ENCODE data around the gene MBNL1. TPM values are rescaled to one million over a fixed set of nuclear protein-coding genes. Genes with fewer than 3 reads are reported as not detected.
A peak's percentile ranks its signal among the peaks of the same experiment; 100 is the strongest.
"Not testable (repeated sequence)": the region's sequence is repeated elsewhere in the genome, so short reads cannot be mapped to it uniquely, and the experiment has no call there.

The MBNL1 gene
- total RNA-seq, 2 donors from 2014 or later = 299 to 323 TPM

GRCh38 chr3:152355744-152356665 is 87.3 kb downstream of the MBNL1 start:
- Mint-ChIP-seq H3K9me3 (no peaks in the 10 kb centered on the region), H3K4me3 (peak overlapping the region in 1 of 2 donors; percentile 31), H3K36me3 (ENCODE audit: insufficient read depth in 2 of 2) (peaks cover 9 to 12% of the 10 kb centered on the region in 2 donors), H3K27me3 (ENCODE audit: low read depth) (no peaks in the 10 kb centered on the region), H3K4me1 (ENCODE audit: low read depth) (peaks cover 78% of the 10 kb centered on the region), H3K27ac (peak overlapping the region; percentile 86)
- DNase-seq (no peak), ATAC-seq (replicated peaks in 1 of 2) (peak in 1 of 2 donors; percentile 1)

GRCh38 chr3:152356870-152357276 is 88.1 kb downstream of the MBNL1 start:
- Mint-ChIP-seq H3K4me1 (ENCODE audit: low read depth) (peaks cover 82% of the 10 kb centered on the region), H3K4me3 (peak overlapping the region; percentile 42 to 66)

GRCh38 chr3:152357587-152357986 is 88.9 kb downstream of the MBNL1 start:
- Mint-ChIP-seq H3K9me3 (no peaks in the 10 kb centered on the region), H3K4me3 (peak overlapping the region; percentile 42 to 66), H3K27ac (peak overlapping the region; percentile 86), H3K4me1 (ENCODE audit: low read depth) (peaks cover 84% of the 10 kb centered on the region), H3K36me3 (ENCODE audit: insufficient read depth in 2 of 2) (peaks cover 12% of the 10 kb centered on the region in 2 donors), H3K27me3 (ENCODE audit: low read depth) (no peaks in the 10 kb centered on the region)
- peak; percentile 53 to 57 for ATAC-seq (replicated peaks in 1 of 2)
- no peak for DNase-seq

More at GRCh38 chr3:152356870-152357276, 88.1 kb downstream of the MBNL1 start:
- Mint-ChIP-seq H3K36me3 (ENCODE audit: insufficient read depth in 2 of 2) (peaks cover 13 to 15% of the 10 kb centered on the region in 2 donors), H3K27me3 (ENCODE audit: low read depth) (no peaks in the 10 kb centered on the region), H3K27ac (peak overlapping the region; percentile 86), H3K9me3 (no peaks in the 10 kb centered on the region)
- peak; percentile 44 to 64 for DNase-seq
- ATAC-seq (replicated peaks in 1 of 2) = peak; percentile 84 to 87

GRCh38 chr3:152359385-152360248 is 90.9 kb downstream of the MBNL1 start:
- Mint-ChIP-seq H3K36me3 (ENCODE audit: insufficient read depth in 2 of 2) (peaks cover 11 to 24% of the 10 kb centered on the region in 2 donors), H3K9me3 (no peaks in the 10 kb centered on the region), H3K4me3 (peak overlapping the region in 1 of 2 donors; percentile 19), H3K27me3 (ENCODE audit: low read depth) (no peaks in the 10 kb centered on the region), H3K4me1 (ENCODE audit: low read depth) (peaks cover 85% of the 10 kb centered on the region), H3K27ac (peak overlapping the region; percentile 68)
- no peak for DNase-seq
- ATAC-seq (replicated peaks in 1 of 2) = no peak

GRCh38 chr3:152360302-152360701 is 91.6 kb downstream of the MBNL1 start:
- peaks cover 90% of the 10 kb centered on the region for H3K4me1 Mint-ChIP-seq (ENCODE audit: low read depth)
- peak overlapping the region; percentile 2 to 14 for H3K4me3 Mint-ChIP-seq
- H3K9me3 Mint-ChIP-seq = no peaks in the 10 kb centered on the region
- ATAC-seq (replicated peaks in 1 of 2) = no peak
- DNase-seq = no peak
- peak overlapping the region; percentile 21 for H3K27ac Mint-ChIP-seq
- peaks cover 11 to 25% of the 10 kb centered on the region in 2 donors for H3K36me3 Mint-ChIP-seq (ENCODE audit: insufficient read depth in 2 of 2)
- no peaks in the 10 kb centered on the region for H3K27me3 Mint-ChIP-seq (ENCODE audit: low read depth)

GRCh38 chr3:152360966-152361365 is 92.2 kb downstream of the MBNL1 start:
- Mint-ChIP-seq H3K4me1 (ENCODE audit: low read depth) (peaks cover 85% of the 10 kb centered on the region), H3K36me3 (ENCODE audit: insufficient read depth in 2 of 2) (peaks cover 11 to 25% of the 10 kb centered on the region in 2 donors), H3K4me3 (peak overlapping the region in 1 of 2 donors; percentile 65), H3K9me3 (no peaks in the 10 kb centered on the region), H3K27me3 (ENCODE audit: low read depth) (no peaks in the 10 kb centered on the region), H3K27ac (peak overlapping the region; percentile 80)
- DNase-seq (no peak), ATAC-seq (replicated peaks in 1 of 2) (no peak)

- H3K4me3 Mint-ChIP-seq = no peak overlapping the region
Measured at GRCh38 chr3:152362086-152362485, 93.4 kb downstream of the MBNL1 start.

GRCh38 chr3:152364237-152364636 is 95.5 kb downstream of the MBNL1 start:
- Mint-ChIP-seq H3K27ac (peak overlapping the region; percentile 55), H3K36me3 (ENCODE audit: insufficient read depth in 2 of 2) (peaks cover 13 to 44% of the 10 kb centered on the region in 2 donors), H3K9me3 (peaks cover 3% of the 10 kb centered on the region in 2 donors), H3K4me3 (peak overlapping the region in 1 of 2 donors; percentile 56), H3K27me3 (ENCODE audit: low read depth) (no peaks in the 10 kb centered on the region), H3K4me1 (ENCODE audit: low read depth) (peaks cover 86% of the 10 kb centered on the region)
- DNase-seq = no peak
- ATAC-seq (replicated peaks in 1 of 2) = peak; percentile 55 to 57

More at GRCh38 chr3:152362086-152362485, 93.4 kb downstream of the MBNL1 start:
- DNase-seq (no peak), ATAC-seq (replicated peaks in 1 of 2) (no peak)
- no peaks in the 10 kb centered on the region for H3K27me3 Mint-ChIP-seq (ENCODE audit: low read depth)
- H3K9me3 Mint-ChIP-seq = peaks cover under 1% of the 10 kb centered on the region in 2 donors
- H3K27ac Mint-ChIP-seq = peak overlapping the region; percentile 80
- H3K4me1 Mint-ChIP-seq (ENCODE audit: low read depth) = peaks cover 81% of the 10 kb centered on the region
- peaks cover 12 to 28% of the 10 kb centered on the region in 2 donors for H3K36me3 Mint-ChIP-seq (ENCODE audit: insufficient read depth in 2 of 2)

GRCh38 chr3:152365126-152365525 is 96.4 kb downstream of the MBNL1 start:
- Mint-ChIP-seq H3K4me3 (no peak overlapping the region), H3K9me3 (peaks cover 3% of the 10 kb centered on the region in 2 donors), H3K36me3 (ENCODE audit: insufficient read depth in 2 of 2) (peaks cover 15 to 50% of the 10 kb centered on the region in 2 donors), H3K27ac (peak overlapping the region; percentile 55), H3K4me1 (ENCODE audit: low read depth) (peaks cover 86% of the 10 kb centered on the region), H3K27me3 (ENCODE audit: low read depth) (no peaks in the 10 kb centered on the region)
- ATAC-seq (replicated peaks in 1 of 2) (no peak), DNase-seq (no peak)

GRCh38 chr3:152365766-152366593 is 97.3 kb downstream of the MBNL1 start:
- Mint-ChIP-seq H3K36me3 (ENCODE audit: insufficient read depth in 2 of 2) (peaks cover 17 to 53% of the 10 kb centered on the region in 2 donors), H3K27ac (peak overlapping the region; percentile 61), H3K4me1 (ENCODE audit: low read depth) (peaks cover 88% of the 10 kb centered on the region), H3K4me3 (no peak overlapping the region), H3K27me3 (ENCODE audit: low read depth) (no peaks in the 10 kb centered on the region), H3K9me3 (peaks cover 3% of the 10 kb centered on the region in 2 donors)
- no peak for DNase-seq
- no peak for ATAC-seq (replicated peaks in 1 of 2)

GRCh38 chr3:152367192-152367591 is 98.5 kb downstream of the MBNL1 start:
- DNase-seq; H3K9me3 Mint-ChIP-seq; H3K27me3 Mint-ChIP-seq (ENCODE audit: low read depth); H3K27ac Mint-ChIP-seq; ATAC-seq (replicated peaks in 1 of 2): not testable (repeated sequence)
- Mint-ChIP-seq H3K36me3 (ENCODE audit: insufficient read depth in 2 of 2) (peaks cover 20 to 60% of the 10 kb centered on the region in 2 donors), H3K4me1 (ENCODE audit: low read depth) (peaks cover 88% of the 10 kb centered on the region), H3K4me3 (peak overlapping the region in 1 of 2 donors; percentile 20)

GRCh38 chr3:152372633-152373032 is 103.9 kb downstream of the MBNL1 start:
- Mint-ChIP-seq H3K4me3 (peak overlapping the region in 1 of 2 donors; percentile 22), H3K27ac (peak overlapping the region; percentile 89), H3K4me1 (ENCODE audit: low read depth) (peaks cover 90% of the 10 kb centered on the region), H3K36me3 (ENCODE audit: insufficient read depth in 2 of 2) (peaks cover 17 to 47% of the 10 kb centered on the region in 2 donors)
- DNase-seq; ATAC-seq (replicated peaks in 1 of 2); H3K9me3 Mint-ChIP-seq; H3K27me3 Mint-ChIP-seq (ENCODE audit: low read depth): not testable (repeated sequence)
